Measurements from ENCODE around the gene BLOC1S5.

BLOC1S5 gene

GRCh38 chr6:7973584-7973983 is 90.6 kb downstream of the BLOC1S5 start:
- no peak for TF ChIP-seq CTCF (IDR thresholded peaks at IDR 0.05; ENCODE audit: low read depth, low read length, missing control alignments)
- no peak overlapping the region for H3K4me3 ChIP-seq (ENCODE audit: low read depth, low read length)
- in situ Hi-C loops (cut with HindIII; ENCODE audit: low sequenced_read_pairs), result no loop called here
- DNase-seq (ENCODE audit: low read depth), result no peak

- no peak overlapping the region for H3K4me3 ChIP-seq (ENCODE audit: low read depth, low read length)
- in situ Hi-C loops (cut with HindIII; ENCODE audit: low sequenced_read_pairs), result no loop called here
- DNase-seq (ENCODE audit: low read depth), result no peak
- TF ChIP-seq CTCF (IDR thresholded peaks at IDR 0.05; ENCODE audit: low read depth, low read length, missing control alignments), result no peak
Measured at GRCh38 chr6:7971499-7971898, 92.7 kb downstream of the BLOC1S5 start.

GRCh38 chr6:7970616-7971015 is 93.6 kb downstream of the BLOC1S5 start:
- no peak overlapping the region for H3K4me3 ChIP-seq (ENCODE audit: low read depth, low read length)
- no peak for DNase-seq (ENCODE audit: low read depth)
- no peak for TF ChIP-seq CTCF (IDR thresholded peaks at IDR 0.05; ENCODE audit: low read depth, low read length, missing control alignments)
- in situ Hi-C loops (cut with HindIII; ENCODE audit: low sequenced_read_pairs), result no loop called here

Data from astrocyte of the cerebellum (primary cell).